Neural progenitor cell (in vitro differentiated cells): Measurements from ENCODE around the gene ST8SIA5. TPM values are rescaled to one million over a fixed set of nuclear protein-coding genes. Genes with fewer than 3 reads are reported as not detected.
"Not testable (repeated sequence)": the region's sequence is repeated elsewhere in the genome, so short reads cannot be mapped to it uniquely, and the experiment has no call there.

Experiments used
- DNase-seq: peaks from one replicate; pipeline ENCODE4 v3.0.0-alpha.2; 2016; ENCODE audit warnings: low spot score
- H2AFZ ChIP-seq: fragments of 200-600 bp; sonication (generic); replicated peaks from 2 replicates; pipeline ENCODE4 v1.6.1; 2016; ENCODE audit warnings: antibody characterized with exemption
- H3F3A ChIP-seq: fragments of 200-600 bp; sonication (generic); 2 replicates; pipeline ENCODE4 v1.6.1; 2016; ENCODE audit warnings: antibody characterized with exemption, low read depth
- H3K27ac ChIP-seq: fragments of 200-600 bp; sonication (generic); 2 replicates; pipeline ENCODE4 v1.5.1; 2016; ENCODE audit warnings: mild to moderate bottlenecking
- H3K27me3 ChIP-seq: fragments of 200-600 bp; sonication (generic); 2 replicates; pipeline ENCODE4 v1.6.1; 2016; ENCODE audit warnings: mild to moderate bottlenecking, moderate library complexity
- H3K36me3 ChIP-seq: fragments of 200-600 bp; sonication (generic); 2 replicates; pipeline ENCODE4 v1.5.1; 2016
- H3K4me1 ChIP-seq: fragments of 200-600 bp; sonication (generic); 2 replicates; pipeline ENCODE4 v1.6.1; 2016; ENCODE audit warnings: mixed run types
- H3K4me2 ChIP-seq: fragments of 200-600 bp; sonication (generic); 2 replicates; pipeline ENCODE4 v1.6.1; 2016
- H3K4me3 ChIP-seq: fragments of 200-600 bp; sonication (generic); 2 replicates; pipeline ENCODE4 v1.5.1; 2016
- H3K79me2 ChIP-seq: fragments of 200-600 bp; sonication (generic); 2 replicates; pipeline ENCODE4 v1.6.1; 2016; ENCODE audit warnings: low read depth
- H3K9ac ChIP-seq: fragments of 200-600 bp; sonication (generic); 2 replicates; pipeline ENCODE4 v1.6.1; 2016
- H3K9me3 ChIP-seq: fragments of 200-600 bp; sonication (generic); 2 replicates; pipeline ENCODE4 v1.5.1; 2016; ENCODE audit warnings: low read depth
- H4K20me1 ChIP-seq: fragments of 200-600 bp; sonication (generic); 2 replicates; pipeline ENCODE4 v1.6.1; 2016; ENCODE audit warnings: low read depth
- H3K27ac Mint-ChIP-seq: 3 replicates; pipeline ENCODE4 v1.8.0; 2021; ENCODE audit warnings: mixed read lengths
- H3K27me3 Mint-ChIP-seq: 2 replicates; pipeline ENCODE4 v1.8.0; 2022; ENCODE audit warnings: low read depth, mild to moderate bottlenecking, inconsistent platforms, moderate library complexity, mixed read lengths; ENCODE audit not compliant: insufficient read depth
- H3K36me3 Mint-ChIP-seq: 3 replicates; pipeline ENCODE4 v1.8.0; 2021; ENCODE audit warnings: mixed read lengths
- H3K4me1 Mint-ChIP-seq: 3 replicates; pipeline ENCODE4 v1.8.0; 2021; ENCODE audit warnings: mixed read lengths
- H3K4me3 Mint-ChIP-seq: 3 replicates; pipeline ENCODE4 v1.8.0; 2021; ENCODE audit warnings: mild to moderate bottlenecking, moderate library complexity, mixed read lengths
- H3K9me3 Mint-ChIP-seq: 3 replicates; pipeline ENCODE4 v1.8.0; 2020; ENCODE audit warnings: mixed read lengths
- EZH2 ChIP-seq: fragments of 200-600 bp; sonication (generic); IDR thresholded peaks from 2 replicates; pipeline ENCODE4 v1.6.1; 2017; ENCODE audit warnings: antibody characterized with exemption, mild to moderate bottlenecking, moderate library complexity
- EZH2phosphoT487 ChIP-seq: fragments of 200-600 bp; sonication (generic); IDR thresholded peaks from 2 replicates; pipeline ENCODE4 v1.6.1; 2017; ENCODE audit warnings: antibody characterized with exemption
- total RNA-seq: library from RNA; depleted of rRNA; stranded (reverse); fragments of >200 nt; gene quantifications from 2 replicates; pipeline ENCODE4 v1.2.3, GENCODE V29; 2015; ENCODE audit warnings: low replicate concordance
- TF ChIP-seq, protein P1 (sequence below): fragments of 200-600 bp; sonication (generic); IDR thresholded peaks from 2 replicates; pipeline ENCODE4 v1.5.1; 2017; ENCODE audit warnings: antibody characterized with exemption, mild to moderate bottlenecking

ST8SIA5 gene, protein sequence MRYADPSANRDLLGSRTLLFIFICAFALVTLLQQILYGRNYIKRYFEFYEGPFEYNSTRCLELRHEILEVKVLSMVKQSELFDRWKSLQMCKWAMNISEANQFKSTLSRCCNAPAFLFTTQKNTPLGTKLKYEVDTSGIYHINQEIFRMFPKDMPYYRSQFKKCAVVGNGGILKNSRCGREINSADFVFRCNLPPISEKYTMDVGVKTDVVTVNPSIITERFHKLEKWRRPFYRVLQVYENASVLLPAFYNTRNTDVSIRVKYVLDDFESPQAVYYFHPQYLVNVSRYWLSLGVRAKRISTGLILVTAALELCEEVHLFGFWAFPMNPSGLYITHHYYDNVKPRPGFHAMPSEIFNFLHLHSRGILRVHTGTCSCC
- 0.03 and 0.04 TPM in 2 replicates for total RNA-seq

DNA sequence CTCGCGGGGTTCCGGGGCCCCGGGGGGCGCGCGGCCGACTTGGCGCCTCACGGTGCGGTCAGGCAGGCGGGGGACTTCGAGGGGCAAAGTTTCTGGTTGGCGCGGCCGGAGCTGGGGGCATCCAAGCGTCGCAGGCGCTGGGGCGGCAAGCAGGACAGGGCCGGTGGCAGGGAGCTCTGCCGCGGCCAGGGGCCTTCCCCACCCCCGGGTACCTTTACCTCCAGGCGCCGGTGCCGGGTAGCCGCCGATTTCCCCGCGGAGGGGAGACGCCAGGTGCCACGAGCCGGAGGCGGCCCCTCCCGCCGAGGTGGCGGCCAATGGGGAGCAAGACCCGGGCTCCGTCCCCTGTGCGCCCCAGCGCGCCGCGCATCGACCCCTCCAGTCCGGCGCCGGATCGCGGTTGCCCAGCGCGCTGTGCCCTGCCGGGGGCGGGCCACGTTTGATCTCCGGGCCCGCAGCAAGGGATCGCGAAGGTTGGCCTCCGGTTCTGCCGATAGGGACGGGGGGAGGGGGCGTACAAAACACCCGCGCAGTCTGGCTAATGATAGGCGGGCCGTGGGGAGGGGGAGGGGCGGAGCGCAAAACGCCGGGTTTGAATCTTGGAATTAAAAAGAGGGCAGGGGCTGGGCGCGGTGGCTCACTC lies at the start of gene ST8SIA5:
Gene ST8SIA5 (minus strand): TSS at position 495 of the 643 bp plus-strand sequence. CDS start 545 bp downstream, outside the sequence.
- Mint-ChIP-seq H3K27ac (no peak within 1 kb of the TSS), H3K4me1 (peaks cover 15% of the 10 kb centered on the region), H3K27me3 (peaks cover 49% of the 10 kb centered on the region), H3K36me3 (no peaks in the 10 kb centered on the region), H3K9me3 (no peaks in the 10 kb centered on the region), H3K4me3 (peak within 1 kb of the TSS; percentile 87)
- Histone ChIP-seq H3K27ac (no peak within 1 kb of the TSS), H3K4me2 (peak within 1 kb of the TSS; percentile 90), H3K36me3 (no peaks in the 10 kb centered on the region), H3K79me2 (no peaks in the 10 kb centered on the region), H3K9me3 (no peaks in the 10 kb centered on the region), H3K9ac (no peak within 1 kb of the TSS), H3K27me3 (peaks cover 83% of the 10 kb centered on the region), H4K20me1 (peaks cover 35% of the 10 kb centered on the region), H3K4me3 (peak within 1 kb of the TSS; percentile 58), H3K4me1 (peaks cover 9% of the 10 kb centered on the region), H3F3A (peaks cover 33% of the 10 kb centered on the region), H2AFZ (peak within 1 kb of the TSS; percentile 76)
- peak; percentile 80 for DNase-seq
- TF ChIP-seq EZH2 (peak; percentile 84), EZH2phosphoT487 (peak; percentile 82)
- TF ChIP-seq, protein P1, sequence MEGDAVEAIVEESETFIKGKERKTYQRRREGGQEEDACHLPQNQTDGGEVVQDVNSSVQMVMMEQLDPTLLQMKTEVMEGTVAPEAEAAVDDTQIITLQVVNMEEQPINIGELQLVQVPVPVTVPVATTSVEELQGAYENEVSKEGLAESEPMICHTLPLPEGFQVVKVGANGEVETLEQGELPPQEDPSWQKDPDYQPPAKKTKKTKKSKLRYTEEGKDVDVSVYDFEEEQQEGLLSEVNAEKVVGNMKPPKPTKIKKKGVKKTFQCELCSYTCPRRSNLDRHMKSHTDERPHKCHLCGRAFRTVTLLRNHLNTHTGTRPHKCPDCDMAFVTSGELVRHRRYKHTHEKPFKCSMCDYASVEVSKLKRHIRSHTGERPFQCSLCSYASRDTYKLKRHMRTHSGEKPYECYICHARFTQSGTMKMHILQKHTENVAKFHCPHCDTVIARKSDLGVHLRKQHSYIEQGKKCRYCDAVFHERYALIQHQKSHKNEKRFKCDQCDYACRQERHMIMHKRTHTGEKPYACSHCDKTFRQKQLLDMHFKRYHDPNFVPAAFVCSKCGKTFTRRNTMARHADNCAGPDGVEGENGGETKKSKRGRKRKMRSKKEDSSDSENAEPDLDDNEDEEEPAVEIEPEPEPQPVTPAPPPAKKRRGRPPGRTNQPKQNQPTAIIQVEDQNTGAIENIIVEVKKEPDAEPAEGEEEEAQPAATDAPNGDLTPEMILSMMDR: no peak

DNA sequence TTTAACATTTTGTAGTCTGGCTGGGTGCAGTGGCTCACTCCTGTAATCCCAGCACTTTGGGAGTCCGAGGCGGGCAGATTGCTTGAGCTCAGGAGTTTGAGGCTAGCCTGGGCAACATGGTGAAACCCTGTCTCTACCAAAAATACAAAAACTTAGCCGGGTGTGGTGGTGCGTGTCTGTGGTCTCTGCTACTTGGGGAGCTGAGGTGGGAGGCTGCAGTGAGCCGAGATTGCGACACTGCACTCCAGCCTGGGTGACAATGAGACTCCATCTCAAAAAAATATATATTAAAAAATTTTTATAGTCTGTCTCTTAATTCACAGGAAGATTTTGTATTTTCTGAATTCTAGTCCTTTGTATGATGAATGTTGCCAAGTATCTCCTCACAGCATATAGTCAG lies 39.1 kb upstream of the ST8SIA5 start:
- H3K27me3 Mint-ChIP-seq, H3K9ac ChIP-seq, H3K27ac ChIP-seq, H3K36me3 Mint-ChIP-seq, H3K27me3 ChIP-seq, H4K20me1 ChIP-seq, H3K36me3 ChIP-seq, H3K27ac Mint-ChIP-seq, H3K9me3 Mint-ChIP-seq, H3F3A ChIP-seq, H3K4me3 Mint-ChIP-seq, H3K4me2 ChIP-seq, H3K4me3 ChIP-seq, DNase-seq, H3K4me1 Mint-ChIP-seq, H3K9me3 ChIP-seq, H3K4me1 ChIP-seq, H3K79me2 ChIP-seq, H2AFZ ChIP-seq: not testable (repeated sequence)

DNA sequence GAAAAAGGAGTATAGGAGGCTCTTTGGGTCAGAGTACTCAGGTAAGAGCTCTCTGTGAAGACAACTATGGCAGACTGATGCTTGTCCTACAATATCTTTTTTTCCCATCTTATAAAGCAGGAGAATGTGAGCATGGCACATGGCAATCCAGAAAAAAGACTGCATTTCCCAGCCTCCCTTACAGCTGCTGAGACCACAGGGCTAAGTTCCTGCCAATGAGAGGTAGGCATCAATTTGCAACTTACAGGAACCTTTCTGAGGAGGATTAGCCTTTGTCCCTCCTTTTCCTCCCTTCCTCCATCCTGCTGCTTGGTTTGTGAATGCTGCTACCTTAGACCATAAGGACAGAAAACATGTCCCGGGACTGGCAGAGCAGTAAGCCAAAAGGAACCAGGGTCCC lies 37.8 kb upstream of the ST8SIA5 start:
- Histone ChIP-seq H3K9me3 (peaks cover 3% of the 10 kb centered on the region), H3K4me2 (peak overlapping the region; percentile 31), H4K20me1 (no peaks in the 10 kb centered on the region), H3K36me3 (no peaks in the 10 kb centered on the region), H3K4me3 (no peak overlapping the region), H2AFZ (no peak overlapping the region), H3K27me3 (no peaks in the 10 kb centered on the region), H3K27ac (no peak overlapping the region), H3F3A (no peaks in the 10 kb centered on the region), H3K79me2 (no peaks in the 10 kb centered on the region), H3K9ac (no peak overlapping the region), H3K4me1 (no peaks in the 10 kb centered on the region)
- Mint-ChIP-seq H3K27ac (no peak overlapping the region), H3K9me3 (no peaks in the 10 kb centered on the region), H3K4me3 (no peak overlapping the region), H3K4me1 (no peaks in the 10 kb centered on the region), H3K36me3 (no peaks in the 10 kb centered on the region), H3K27me3 (peaks cover 6% of the 10 kb centered on the region)
- peak; percentile 21 for DNase-seq
- no peak for TF ChIP-seq EZH2
- no peak for TF ChIP-seq EZH2phosphoT487
- TF ChIP-seq, protein P1: no peak

DNA sequence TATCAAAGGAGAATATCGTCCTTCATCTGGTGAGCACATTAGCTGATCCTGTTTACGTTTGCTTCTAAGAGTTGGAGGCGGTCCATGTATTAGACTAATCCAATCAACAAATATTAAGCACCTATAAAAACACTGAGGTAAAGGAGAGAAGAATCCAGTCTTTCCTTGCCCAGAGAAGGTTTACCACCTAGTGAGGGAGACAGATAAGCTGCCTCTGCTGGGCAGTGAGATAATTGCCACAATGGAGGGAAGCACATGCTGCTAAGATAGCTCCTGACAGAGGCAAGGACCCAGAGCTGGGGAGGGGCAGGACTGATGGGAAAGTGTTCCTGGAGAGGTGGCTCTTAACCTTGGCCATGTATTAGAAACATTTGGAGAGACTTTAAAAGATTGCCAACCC lies 36.7 kb upstream of the ST8SIA5 start:
- no peak for TF ChIP-seq EZH2phosphoT487
- TF ChIP-seq, protein P1: peak; percentile 14
- no peak overlapping the region for H3K27ac ChIP-seq
- peaks cover 5% of the 10 kb centered on the region for H3K9me3 ChIP-seq
- peaks cover 6% of the 10 kb centered on the region for H3K27me3 Mint-ChIP-seq
- no peaks in the 10 kb centered on the region for H3F3A ChIP-seq
- H2AFZ ChIP-seq: no peak overlapping the region
- no peak overlapping the region for H3K9ac ChIP-seq
- no peak overlapping the region for H3K4me3 ChIP-seq
- DNase-seq: no peak
- no peaks in the 10 kb centered on the region for H3K4me1 ChIP-seq
- no peak overlapping the region for H3K4me2 ChIP-seq
- H3K36me3 ChIP-seq: no peaks in the 10 kb centered on the region
- no peak overlapping the region for H3K4me3 Mint-ChIP-seq
- H3K79me2 ChIP-seq: no peaks in the 10 kb centered on the region
- H3K27me3 ChIP-seq: no peaks in the 10 kb centered on the region
- no peak overlapping the region for H3K27ac Mint-ChIP-seq
- no peaks in the 10 kb centered on the region for H3K9me3 Mint-ChIP-seq
- no peaks in the 10 kb centered on the region for H4K20me1 ChIP-seq
- no peaks in the 10 kb centered on the region for H3K36me3 Mint-ChIP-seq
- no peaks in the 10 kb centered on the region for H3K4me1 Mint-ChIP-seq
